NCI-H82 (cell line): ENCODE measurements around the gene ZBTB40.
A peak's percentile ranks its signal among the peaks of the same experiment; 100 is the strongest.

Experiments
- DNase-seq: peaks from one replicate; lab custom pipeline; 2025; lab: John Stamatoyannopoulos, UW

The ZBTB40 gene

DNA sequence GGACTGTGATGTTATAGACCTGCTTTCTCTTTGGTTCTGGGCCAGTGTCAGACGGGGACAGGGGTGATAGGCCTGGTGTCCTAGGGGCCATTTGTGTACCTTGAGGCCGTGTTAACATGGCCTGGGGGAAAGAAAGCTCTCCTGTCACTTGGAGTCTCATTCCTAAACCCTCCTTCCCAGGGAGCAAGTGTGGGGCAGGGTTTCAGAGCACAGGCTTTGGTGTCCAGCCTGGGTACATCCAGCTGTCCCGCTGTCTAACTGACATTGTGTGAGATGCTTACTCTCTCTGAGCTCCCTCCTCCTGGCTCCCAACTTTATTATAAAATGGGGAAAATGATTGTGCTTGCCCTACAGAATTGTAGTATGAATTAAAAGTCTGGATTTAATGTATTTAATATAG lies 79.1 kb downstream of the ZBTB40 start:
- no peak for DNase-seq

DNA sequence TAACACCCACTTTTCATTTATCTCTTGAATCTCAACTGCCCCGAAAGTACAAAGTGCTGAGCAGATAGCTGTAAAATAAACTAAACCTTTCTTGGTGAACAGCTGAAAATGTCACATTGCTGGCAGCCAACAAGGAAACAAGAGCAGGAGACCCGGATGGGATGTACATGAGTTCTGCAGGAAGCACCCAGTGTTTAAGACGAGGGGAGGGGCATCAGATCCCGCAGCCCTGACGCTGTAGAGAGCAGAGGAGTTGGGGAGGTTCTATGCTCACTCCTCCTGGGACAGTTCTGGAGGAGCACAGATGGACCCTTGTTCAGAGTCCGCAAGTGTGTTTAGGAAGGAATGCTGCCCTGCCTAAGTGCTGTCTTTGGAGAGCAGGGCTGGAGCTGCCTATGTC lies 79.6 kb downstream of the ZBTB40 start:
- DNase-seq: no peak

DNA sequence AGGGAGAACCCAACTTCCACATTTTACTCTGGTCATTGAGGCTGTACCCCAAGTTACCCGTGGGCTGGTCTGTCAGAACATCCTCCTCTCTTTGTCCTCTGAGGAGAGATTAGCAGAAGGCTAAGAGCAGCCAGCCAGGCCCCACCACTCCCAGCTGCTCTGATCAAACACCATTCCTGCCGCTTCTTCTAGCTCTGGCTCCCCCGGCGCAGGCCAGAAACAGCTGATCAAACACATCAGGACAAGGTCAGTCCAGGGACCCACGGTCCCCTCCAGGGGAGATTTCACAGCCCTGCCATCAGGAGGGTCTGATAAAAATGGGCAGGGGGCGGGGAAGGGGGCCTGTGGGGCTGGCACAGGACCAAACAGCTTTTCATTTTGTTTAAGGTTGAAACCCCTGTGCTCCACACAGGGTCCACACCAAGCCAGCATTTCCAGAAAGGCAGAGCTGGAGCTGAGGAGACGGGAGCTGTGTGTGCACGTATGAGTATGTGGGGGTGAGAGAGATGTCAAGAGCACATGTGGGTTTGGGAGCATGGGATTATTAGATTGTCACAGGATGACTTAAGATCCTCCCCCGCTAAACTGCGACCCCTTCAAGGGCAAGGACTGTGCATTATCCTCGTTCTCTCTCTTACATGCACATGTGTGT lies 81.7 kb downstream of the ZBTB40 start:
- DNase-seq: peak; percentile 57

DNA sequence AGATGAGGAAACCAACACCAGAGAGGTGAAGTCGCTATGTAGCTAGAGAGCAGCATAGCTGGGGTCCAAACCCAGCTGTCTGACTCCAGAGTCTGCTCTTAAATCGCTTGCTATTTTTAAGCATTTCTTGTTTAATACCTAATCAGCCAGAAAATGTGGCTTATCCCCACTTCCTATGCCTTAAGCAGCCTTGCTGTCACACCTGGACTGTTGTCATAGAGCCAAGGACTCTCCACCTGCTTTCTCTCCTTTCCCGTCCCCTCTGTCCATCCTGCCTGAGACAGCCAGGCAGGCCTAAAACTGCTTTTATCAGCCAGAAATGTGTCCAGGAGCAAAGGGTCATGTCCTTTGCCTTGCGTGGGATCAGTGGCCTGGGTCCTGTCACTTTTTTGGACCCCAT lies 83.3 kb downstream of the ZBTB40 start:
- DNase-seq: no peak

DNA sequence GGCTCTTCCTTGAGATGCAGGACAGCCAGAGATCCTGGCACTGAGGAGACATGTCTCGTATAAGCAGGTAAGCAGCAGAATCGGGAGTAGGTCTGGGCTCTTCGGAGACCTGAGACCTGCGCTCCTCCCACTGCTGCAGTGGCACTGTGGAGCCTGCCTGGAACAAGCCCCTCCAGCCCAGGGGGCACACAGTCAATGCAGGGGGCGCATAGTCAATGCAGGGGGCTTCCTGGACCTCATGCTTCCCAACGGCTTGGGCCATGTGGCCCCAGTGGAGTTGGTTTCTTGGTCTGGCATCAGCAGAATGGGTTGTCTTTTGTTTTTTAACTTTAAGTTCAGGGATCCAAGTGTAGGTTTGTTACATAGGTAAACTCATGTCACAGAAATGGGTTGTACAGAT lies 83.7 kb downstream of the ZBTB40 start:
- no peak for DNase-seq

DNA sequence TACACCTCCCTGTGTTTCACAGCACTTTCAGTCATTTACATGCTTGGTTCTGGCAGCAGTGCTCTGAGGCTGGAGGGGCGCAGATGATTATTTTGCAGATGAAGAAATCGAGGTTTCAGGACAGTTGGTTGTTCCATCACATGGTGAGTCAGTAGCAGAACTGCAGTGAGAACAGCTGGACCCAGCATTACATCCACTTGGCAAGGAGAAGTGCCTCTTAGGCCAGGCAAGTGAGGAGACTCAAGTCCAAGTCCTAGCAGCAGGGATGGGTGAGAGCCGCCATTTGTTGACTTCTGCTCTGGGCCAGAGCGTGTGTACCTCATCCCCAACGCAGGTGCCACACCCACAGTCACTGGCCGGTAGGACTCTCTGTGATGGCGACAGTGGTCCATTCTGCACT lies 84.9 kb downstream of the ZBTB40 start:
- no peak for DNase-seq

DNA sequence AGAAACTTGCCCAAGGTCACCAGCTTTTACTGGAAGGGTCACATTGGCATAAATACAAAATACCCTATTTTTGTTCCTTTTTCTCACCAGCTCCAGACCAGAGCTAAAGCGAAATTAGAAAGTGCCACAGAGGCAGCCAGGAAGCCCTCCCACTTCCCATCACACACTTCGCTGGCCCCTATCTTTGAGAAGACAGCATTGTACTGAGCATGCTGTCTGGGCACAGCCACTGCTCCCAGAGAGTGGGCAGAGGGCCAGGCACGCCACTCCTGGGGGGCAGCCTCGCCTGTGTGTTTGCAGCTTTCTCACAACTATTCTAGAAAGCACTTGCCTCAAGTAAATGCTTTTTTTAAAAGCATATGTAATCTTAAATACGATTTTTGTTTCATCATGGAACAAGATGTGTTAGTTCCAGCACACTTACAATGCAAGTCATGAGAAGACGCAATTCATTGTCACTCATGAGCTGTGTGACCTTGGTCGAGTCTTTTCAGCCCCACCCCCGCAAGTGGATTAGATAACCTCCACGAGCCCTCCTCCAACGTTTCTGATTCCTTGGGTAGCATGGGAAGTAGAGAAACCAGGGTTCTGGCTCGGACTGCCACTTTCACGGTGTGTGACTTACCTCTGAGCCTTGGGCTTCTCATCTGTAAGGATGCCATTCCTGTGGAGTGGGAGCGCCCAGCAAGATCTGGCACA lies 85.9 kb downstream of the ZBTB40 start:
- DNase-seq: no peak

DNA sequence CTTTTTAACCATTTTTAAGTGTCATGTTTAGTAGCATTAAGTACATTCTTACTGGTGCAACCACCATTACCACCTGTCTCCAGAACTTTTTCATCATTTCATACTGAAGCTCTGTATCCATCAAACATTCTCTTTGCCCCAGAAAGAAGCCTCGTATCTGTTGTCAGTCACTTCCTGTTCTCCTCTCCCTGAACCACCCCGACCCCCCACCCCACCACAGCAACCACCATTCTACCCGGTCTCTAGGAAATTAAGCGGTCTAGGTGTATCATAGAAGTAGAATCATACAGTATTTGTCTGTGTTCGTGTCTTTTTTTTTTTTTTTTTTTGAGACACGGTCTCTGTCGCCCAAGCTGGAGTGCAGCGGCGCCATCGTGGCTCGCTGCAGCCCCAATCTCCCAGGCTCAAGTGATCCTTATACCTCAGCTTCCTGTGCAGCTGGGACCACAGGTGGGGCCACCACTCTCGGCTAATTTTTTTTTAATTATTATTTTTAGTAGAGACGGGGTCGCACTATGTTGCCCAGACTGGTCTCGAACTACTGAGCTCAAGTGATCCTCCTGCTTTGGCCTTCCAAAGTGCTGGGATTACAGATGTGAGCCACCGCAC lies 88.0 kb downstream of the ZBTB40 start:
- no peak for DNase-seq

DNA sequence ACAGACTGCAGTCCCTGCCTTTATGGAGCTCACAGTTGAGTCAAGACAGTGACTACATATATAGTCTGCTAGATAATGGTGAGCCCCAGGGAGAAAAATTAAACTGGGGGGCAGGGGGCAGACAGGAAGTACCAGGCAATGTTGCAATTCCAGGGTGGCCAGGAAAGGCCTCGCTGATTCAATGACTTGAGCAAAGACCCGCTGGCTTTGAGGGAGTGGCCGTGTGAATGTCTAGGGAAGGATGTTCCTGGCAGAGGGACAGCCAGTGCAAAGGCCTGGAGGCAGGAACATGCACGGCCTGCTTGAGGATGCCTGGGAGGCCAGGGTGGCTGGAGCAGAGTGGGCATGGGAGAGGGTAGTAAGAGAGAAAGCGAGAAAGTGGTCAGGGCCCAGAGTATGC lies 88.7 kb downstream of the ZBTB40 start:
- DNase-seq: no peak

DNA sequence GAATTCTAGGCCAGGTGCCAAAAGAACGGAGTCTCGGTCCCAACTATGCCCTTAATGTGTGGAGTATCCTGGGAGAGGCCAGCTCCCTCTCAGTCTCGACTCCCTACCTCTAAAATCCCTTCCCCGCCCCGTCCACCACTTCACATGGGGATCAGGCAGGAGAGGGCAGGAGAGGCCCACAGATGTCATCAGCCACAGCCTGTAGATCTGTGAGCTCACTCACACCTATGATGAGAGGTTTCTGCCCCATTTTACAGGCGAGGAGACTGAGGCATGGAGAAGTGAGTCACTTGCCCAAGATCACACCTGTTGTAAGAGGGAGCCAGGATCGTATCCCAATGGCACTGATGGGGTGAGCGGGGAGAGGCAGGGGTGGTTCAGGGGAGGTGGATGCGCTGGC lies 91.2 kb downstream of the ZBTB40 start:
- DNase-seq: no peak

DNA sequence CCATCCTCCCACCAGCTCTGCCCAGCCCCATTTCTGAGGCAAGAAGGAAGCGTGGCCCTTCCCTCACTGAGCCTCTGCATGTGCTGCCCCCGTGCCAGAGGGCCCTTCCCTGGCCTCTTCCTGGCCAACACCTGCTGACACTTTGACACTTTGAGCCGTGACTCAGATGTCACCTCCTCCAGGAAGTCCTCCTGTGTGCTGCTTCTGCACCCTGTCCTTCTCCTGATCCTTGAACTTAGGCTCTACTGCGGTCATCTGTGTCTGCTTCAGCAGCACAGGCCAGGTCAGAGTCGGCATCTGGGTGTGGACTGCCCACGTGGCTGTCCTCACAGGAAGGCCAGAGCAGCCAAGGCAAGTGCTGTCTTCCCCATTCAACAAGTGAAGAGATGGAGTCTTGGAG lies 92.0 kb downstream of the ZBTB40 start:
- DNase-seq: no peak

DNA sequence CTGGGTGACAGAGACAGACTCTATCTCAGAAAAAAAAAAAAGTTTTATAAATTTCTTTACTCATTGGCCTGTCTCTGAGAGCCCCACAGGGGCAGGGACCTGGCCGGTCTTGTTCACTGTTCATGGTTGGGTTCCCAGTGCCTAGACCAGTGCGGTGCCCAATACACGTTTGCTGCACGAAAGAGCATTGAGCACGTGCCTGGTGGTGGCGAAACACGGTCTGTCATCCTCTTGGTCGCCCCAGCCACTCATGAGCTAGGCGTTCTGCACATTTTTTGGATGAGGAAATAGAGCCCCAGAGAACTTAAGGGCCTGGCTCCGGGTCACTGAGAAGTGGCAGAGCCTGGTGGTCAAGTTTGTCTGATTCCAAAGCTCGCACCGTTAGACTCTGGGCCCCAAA lies 93.0 kb downstream of the ZBTB40 start:
- no peak for DNase-seq

DNA sequence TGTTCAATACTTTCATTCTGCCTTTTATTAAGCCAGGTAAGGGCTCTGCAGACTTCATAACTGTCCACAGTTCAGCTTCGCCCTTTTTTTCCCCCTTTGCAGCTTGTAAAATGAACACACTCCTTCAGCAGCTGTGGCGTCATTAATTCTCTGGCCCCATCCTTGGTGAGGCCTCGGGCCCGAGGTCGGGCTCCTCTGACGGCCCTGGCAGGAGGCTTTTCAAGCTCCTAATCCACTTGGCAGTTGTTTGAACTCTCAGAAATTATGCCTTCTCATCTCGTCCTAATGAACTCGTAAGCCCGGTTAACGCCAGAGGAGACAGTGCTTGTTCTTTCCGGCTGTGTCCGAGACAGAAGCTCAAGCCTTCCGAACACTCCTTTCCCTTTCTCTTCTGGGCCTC lies 93.5 kb downstream of the ZBTB40 start:
- DNase-seq: peak; percentile 84

DNA sequence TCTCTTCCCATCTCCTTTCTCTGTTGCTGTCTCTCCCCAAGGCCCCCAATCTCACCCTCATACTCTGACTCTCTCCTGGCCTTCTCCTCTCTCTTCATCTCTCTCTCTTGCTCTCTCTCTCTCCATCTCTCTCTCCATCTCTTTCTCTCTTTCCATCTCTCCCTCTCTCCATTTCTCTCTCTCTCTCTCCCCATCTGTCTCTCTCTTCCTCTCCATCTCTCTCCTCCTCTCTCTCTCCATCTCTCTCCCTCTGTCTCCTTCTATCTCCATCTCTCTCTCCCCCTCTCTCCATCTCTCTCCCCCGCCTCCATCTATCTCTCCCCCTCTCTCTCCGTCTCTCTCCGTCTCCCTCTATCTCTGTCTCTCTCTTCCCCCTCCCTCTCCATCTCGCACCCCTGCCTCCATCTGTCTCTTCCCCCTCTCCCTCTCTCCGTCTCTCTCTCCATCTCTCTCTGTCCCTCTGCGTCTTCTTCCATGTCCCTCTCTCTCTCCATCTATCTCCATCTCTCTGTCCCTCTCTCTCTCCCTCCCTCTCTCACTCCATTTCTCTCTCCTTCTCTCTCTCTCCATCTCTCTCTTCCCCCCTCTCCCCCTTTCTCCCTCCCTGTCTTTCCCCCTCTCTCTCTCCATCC lies 95.7 kb downstream of the ZBTB40 start:
- no peak for DNase-seq

DNA sequence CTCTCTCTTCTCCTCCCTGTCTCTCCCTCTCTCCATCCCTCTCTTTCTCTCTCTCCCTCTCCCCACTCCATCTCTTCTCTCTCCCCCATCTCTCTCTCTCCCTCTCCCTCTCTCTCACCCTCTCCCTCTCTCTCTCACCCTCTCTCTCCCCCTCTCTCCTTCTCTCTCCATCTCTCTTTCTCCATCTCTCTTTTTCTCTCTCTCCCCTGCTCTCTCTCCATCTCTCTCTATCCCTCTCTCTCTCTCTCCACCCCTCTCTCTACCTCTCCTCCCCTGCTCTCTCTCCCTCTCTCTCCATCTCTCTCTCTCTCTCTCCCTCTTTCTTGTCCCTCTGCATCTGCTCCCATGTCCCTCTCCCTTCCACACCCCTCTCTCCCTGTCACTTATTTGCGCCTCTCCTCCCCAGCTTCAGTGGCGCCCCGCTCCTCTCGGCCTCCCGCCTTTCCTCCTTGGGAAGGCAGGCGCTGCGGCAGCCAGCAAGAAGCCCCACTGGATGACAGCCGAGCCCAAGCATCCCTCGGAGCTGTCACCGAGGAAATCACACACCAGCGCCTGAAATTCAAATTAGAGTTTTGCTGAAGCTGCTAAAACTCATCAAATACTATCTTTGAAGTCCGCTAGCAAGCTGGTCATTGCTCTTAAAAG lies 96.3 kb downstream of the ZBTB40 start:
- DNase-seq: no peak

DNA sequence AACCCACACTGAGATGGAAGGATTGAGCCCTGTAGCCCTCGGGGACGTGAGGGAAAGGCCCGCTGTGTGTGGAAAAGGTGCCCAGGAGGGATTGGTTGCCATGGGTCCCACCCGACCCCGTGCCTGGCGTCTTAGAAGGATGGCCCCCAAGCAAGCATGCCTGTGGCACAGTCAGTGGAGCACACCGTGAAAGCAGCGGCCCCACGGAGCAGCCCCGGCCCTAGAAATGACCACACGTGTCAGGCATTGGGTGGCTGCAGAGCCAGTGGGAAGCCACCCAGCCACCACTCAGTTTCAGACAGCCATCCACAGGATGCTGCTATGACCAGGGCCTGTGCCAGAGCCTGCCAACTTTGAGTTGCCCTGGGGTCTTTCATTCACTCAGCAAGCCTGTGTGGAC lies 98.4 kb downstream of the ZBTB40 start:
- DNase-seq: no peak

DNA sequence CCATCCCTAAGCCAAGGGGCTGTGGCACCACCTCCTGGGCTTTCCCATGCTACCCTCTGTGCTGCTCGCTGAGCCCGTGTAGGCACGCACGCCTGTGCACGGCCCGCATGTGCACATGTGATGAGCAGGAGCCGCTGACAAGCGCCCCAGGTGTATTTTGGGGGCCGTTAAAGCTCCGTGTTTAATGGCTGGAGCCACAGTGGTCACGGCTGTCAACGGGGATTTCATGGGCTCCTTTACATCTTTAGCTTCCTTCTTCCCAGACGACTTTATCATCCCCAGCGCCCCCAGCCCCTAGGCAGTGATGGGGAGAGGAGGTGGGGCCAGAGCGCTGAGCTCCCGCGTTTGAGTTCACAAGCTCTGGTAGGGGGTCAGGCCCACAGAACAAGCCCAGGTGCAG lies 99.9 kb downstream of the ZBTB40 start:
- no peak for DNase-seq

DNA sequence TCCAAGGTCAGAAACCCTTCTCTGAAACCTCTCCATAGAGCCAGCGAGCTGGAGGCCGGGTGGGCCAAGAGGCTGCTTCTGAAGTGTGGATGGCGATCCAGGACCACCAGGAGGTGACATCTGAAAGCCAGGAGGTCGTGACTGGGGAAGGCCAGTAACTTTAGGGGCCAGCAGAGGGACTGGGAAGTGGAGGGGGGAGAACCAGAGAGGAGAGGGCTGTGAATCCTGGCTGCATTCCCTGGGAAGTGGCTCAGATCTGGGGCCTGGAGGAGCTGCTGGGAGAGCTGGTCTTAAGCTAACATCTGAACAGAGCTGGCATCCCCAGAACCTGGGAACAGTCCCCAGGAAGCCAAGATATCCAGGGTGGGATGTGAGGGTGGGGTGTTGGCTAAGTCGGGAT lies 100.4 kb downstream of the ZBTB40 start:
- no peak for DNase-seq

DNA sequence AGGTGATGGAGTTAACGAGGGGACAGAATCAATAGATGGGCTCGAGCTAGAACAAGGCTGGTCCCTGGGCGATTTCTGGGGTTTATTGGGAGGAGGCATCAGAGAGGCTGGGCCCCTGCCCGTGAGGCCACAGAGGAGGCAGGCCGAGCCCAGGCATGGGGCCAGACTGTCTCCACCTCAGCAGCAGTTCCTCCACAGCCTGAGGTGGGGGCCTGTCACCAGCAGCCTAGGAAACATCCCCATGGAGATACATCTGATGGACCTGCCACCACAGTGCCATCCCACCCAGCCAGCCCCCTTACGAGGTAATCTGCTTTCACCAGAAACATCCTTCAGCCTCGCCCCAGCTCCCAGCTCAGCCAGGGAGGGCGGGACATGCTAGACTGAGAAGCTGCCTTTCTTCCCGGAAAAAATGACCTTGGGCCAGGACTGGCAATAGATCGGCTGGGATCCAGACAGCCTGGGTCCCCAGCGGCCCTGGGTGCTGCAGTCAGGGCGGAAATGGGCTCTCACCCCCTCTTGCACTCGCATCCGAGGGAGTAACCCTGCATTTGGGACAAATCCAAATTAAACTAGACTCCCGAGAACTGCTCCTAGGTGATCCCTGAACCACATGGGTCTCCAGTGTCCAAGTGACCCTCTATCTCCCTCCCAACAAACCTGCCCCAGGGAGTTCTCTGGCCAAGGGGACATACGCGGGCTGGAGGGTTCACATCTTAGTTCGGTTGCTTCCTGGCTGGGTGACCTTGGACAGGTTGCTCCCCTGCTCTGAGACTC lies 101.6 kb downstream of the ZBTB40 start:
- no peak for DNase-seq

DNA sequence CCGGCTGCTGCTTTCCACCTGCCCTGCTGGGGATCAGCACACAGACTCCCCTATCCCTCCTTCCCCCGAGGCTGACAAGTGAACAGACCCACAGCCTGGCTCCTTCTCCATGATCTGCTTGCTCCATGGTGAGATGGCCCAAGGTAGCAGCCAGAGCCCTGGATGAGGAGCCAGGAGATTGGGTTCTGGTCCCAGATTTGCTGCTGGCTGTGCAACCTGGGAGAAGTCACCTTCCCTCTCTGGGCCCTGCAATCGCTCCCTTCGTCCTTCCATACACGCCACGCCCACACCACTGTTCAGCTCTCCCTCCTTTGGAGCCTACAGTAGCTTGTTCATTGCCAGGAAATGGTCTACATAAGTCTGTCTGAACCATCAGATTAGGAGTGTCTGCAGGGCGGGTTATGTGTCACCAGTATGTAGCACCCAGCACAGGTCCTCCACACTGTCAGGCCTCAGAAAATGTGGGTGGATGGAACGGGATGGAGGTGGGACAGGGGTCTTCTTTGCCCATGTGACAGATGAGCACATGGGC lies 102.4 kb downstream of the ZBTB40 start:
- no peak for DNase-seq

DNA sequence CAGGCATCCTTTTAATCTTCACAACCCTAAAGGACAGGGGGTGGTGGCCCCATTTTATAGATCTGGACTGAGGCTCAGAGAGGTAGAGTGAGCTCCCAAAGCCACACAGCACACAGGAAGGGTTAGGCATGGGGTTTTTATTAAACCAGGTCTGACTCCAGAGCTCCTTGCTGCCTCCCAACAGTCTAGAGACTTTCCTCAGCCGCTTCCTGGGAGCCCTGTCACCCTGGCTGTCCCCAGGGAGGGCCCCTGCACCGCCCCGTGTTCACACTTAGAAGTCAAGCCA lies 103.7 kb downstream of the ZBTB40 start:
- DNase-seq: no peak
